ENCODE results near the gene HS3ST3B1. TPM values are rescaled to one million over a fixed set of nuclear protein-coding genes. Genes with fewer than 3 reads are reported as not detected.

The HS3ST3B1 gene
- total and polyA plus RNA-seq, 2 of the 4 experiments (the other 2 are of a cell fraction), result 3.1 to 4.3 TPM

DNA sequence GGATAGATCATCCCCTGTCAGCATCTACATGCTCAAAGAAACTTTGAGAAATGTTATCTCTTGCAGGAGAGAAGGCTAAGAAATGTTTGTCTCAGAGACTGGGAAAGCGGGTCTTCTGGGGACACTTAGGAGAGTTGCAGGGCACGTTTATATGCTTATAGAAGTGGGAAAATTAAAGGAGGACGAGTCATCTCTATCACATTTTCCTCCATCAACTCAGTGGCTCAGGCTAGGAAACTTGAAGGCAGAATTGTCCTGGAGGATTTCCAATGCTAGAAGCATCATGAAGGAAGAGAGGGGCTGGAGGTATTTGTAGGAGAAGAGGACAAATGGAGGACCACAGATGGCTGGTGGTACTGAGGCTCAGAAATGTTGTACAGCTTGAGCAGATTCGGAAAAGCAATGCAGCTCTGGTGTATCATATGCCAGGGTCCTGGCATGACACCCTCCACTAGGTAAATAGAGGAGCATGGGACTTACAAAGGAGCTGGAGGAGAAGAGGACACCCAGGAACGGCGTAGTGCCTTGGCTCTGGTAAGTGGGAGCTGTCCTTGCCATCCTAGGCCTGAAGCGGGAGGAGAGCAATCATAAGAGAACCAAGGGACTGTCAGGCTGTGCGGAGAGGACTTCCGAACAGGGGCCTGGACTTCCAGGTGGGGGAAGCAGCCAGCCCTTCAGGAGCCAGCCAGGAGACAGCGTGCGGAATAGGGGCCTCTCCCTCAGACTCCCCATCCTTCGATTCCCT is 4.5 kb upstream of the HS3ST3B1 start:
- H4K91ac ChIP-seq (ENCODE audit: insufficient read depth, low read depth, low read length), result no peak overlapping the region
- 0 out of 2 replicates have a peak overlapping the region, but pooled peaks have one; percentile 4 for H2BK20ac ChIP-seq (ENCODE audit: low read depth, low read length)
- no peak overlapping the region for H4K5ac ChIP-seq (ENCODE audit: low read depth, low read length)
- H3K4me1 ChIP-seq (ENCODE audit: control insufficient read depth, insufficient read depth, low read length), result no peaks in the 10 kb centered on the region; the same call in 1 of the 2 replicates
- no peak for TF ChIP-seq RCOR1 (IDR thresholded peaks at IDR 0.05; ENCODE audit: insufficient replicate concordance, low read length)
- no peak for TF ChIP-seq FOS (IDR thresholded peaks at IDR 0.05; ENCODE audit: low read depth, low read length)
- no peak for TF ChIP-seq RAD21 (IDR thresholded peaks at IDR 0.05; ENCODE audit: low read length)
- no peak for TF ChIP-seq MAFK (IDR thresholded peaks at IDR 0.05; ENCODE audit: low read depth, low read length)
- TF ChIP-seq BHLHE40 (IDR thresholded peaks at IDR 0.05; ENCODE audit: low read depth, low read length), result peak; percentile 38; the same call in 1 of the 2 replicates
- intact Hi-C loops (cut with micrococcal nuclease), result loop anchor here (5.0 kb wide), 2 partner anchors 249 to 409 kb away; no protein-coding TSS in a partner anchor
- H4K8ac ChIP-seq (ENCODE audit: low read depth in 2 of 2, low read length in 2 of 2), result no peak overlapping the region
- ATAC-seq (ENCODE audit: low read depth) (no peak), DNase-seq (no peak)
- BruUV-seq (replicated peaks), result no TSS peak
- H3K4me3 ChIP-seq (ENCODE audit: insufficient read depth, low read depth, low read length), result no peak overlapping the region
- H2BK120ac ChIP-seq (ENCODE audit: low read depth, low read length), result no peak overlapping the region
- peaks cover 3% of the 10 kb centered on the region; the same call in 1 of the 2 replicates for H3K27me3 ChIP-seq (ENCODE audit: control insufficient read depth, insufficient read depth, low read length)
- no peaks in the 10 kb centered on the region for H3K9me3 ChIP-seq (ENCODE audit: control insufficient read depth, insufficient read depth, low read length)
- ChIA-PET POLR2A (ENCODE audit: unreplicated experiment) (no interaction called here), CTCF (no interaction called here)
- no peaks in the 10 kb centered on the region; the same call in 1 of the 2 replicates for H4K20me1 ChIP-seq (ENCODE audit: insufficient read depth, low read length)
- H2AFZ ChIP-seq (replicated peaks; ENCODE audit: low read length, poor library complexity), result no peak overlapping the region
- no peak overlapping the region for H3K23ac ChIP-seq (ENCODE audit: low read depth, low read length)
- no CpG with 5 or more reads among the region's 12 CpGs for WGBS, 2 experiments (ENCODE audit: extremely low coverage in 2 of 2, insufficient read length in 1 of 2)
- in situ Hi-C loops (cut with MboI; ENCODE audit: low sequenced_read_pairs), result no loop called here
- H3K27ac ChIP-seq (ENCODE audit: insufficient read depth, low read length), result no peak overlapping the region
- no peak overlapping the region for H2BK15ac ChIP-seq (ENCODE audit: low read depth, low read length)
- H3K14ac ChIP-seq (replicated peaks; ENCODE audit: low read depth, low read length), result no peak overlapping the region
- H3K56ac ChIP-seq (ENCODE audit: extremely low read depth, insufficient read depth, low read length), result no peak overlapping the region
- no peak overlapping the region for H3K9ac ChIP-seq (ENCODE audit: low read depth, low read length)
- no peak overlapping the region for H2AK5ac ChIP-seq (ENCODE audit: low read depth, low read length)
- no peak overlapping the region for H3K4me2 ChIP-seq (ENCODE audit: low read depth, low read length)
- H3K4ac ChIP-seq (ENCODE audit: low read depth, low read length), result no peak overlapping the region; the same call in 1 of the 2 replicates
- peaks cover 2% of the 10 kb centered on the region; the same call in 1 of the 2 replicates for H3K9me1 ChIP-seq (ENCODE audit: insufficient read depth, low read length)
- no peak overlapping the region for H2BK5ac ChIP-seq (ENCODE audit: low read depth, low read length, poor library complexity, severe bottlenecking)
- no peak overlapping the region for H2AK9ac ChIP-seq (replicated peaks; ENCODE audit: low read depth, low read length, poor library complexity)
- H3K36me3 ChIP-seq (ENCODE audit: control insufficient read depth, insufficient read depth, low read length), result no peaks in the 10 kb centered on the region
- H3K18ac ChIP-seq (ENCODE audit: low read depth, low read length), result no peak overlapping the region
- peaks cover 0 to 3% of the 10 kb centered on the region in 2 experiments; a peak in 1 of 4 replicates for H3K79me1 ChIP-seq (ENCODE audit: low read depth in 1 of 2, low read length in 2 of 2)
- dilution Hi-C loops (cut with HindIII; ENCODE audit: low sequenced_read_pairs, unreplicated experiment), result no loop called here
